CD4-positive, alpha-beta T cell (primary cell): ENCODE results near the gene DICER1. TPM values are rescaled to one million over a fixed set of nuclear protein-coding genes. Genes with fewer than 3 reads are reported as not detected.

Experiments
- ATAC-seq: fragments of 200-7000 bp; cut with Tn5 transposase; one replicate; pipeline ENCODE4 v1.10.0; 2022; ENCODE audit warnings: mild to moderate bottlenecking; ENCODE audit not compliant: poor library complexity
- CTCF ChIA-PET: fragments of 350-600 bp; sonication (Branson Sonifier 250); formaldehyde crosslinking; loops from one replicate; lab custom pipeline; 2021; ENCODE audit warnings: antibody characterized with exemption, inconsistent platforms; lab: Charles Lee
- POLR2A ChIA-PET: fragments of 350-600 bp; sonication (Branson Sonifier 250); formaldehyde crosslinking; loops from one replicate; lab custom pipeline; 2021; ENCODE audit warnings: antibody characterized with exemption, inconsistent platforms; lab: Charles Lee
- DNase-seq, 14 experiments: peaks; one replicate each; pipeline ENCODE4 v3.0.0-alpha.2; 2013 to 2020; ENCODE audit warnings: mixed read lengths in 2 of 14
- H3K27ac ChIP-seq, 2 donors: one replicate each; pipeline versions ENCODE4 v1.5.1 to v1.7.0; 2013; ENCODE audit warnings: low read length in 2 of 2, low read depth in 1 of 2, mild to moderate bottlenecking in 1 of 2
- H3K27me3 ChIP-seq, 2 experiments: 1 replicate in 1 of 2; 2 replicates in 1 of 2; pipeline versions ENCODE4 v1.6.1 to v1.7.0; 2013; ENCODE audit warnings: low read length in 2 of 2, control low read depth in 1 of 2, mild to moderate bottlenecking in 1 of 2, moderate library complexity in 1 of 2; ENCODE audit not compliant: insufficient read depth in 2 of 2, control insufficient read depth in 1 of 2
- H3K36me3 ChIP-seq: one replicate; pipeline ENCODE4 v1.6.1; 2013; ENCODE audit warnings: low read length, control low read depth; ENCODE audit not compliant: insufficient read depth
- H3K4me1 ChIP-seq: one replicate; pipeline ENCODE4 v1.6.1; 2013; ENCODE audit warnings: low read length, control low read depth; ENCODE audit not compliant: insufficient read depth
- H3K4me3 ChIP-seq: one replicate; pipeline ENCODE4 v1.5.1; 2013; ENCODE audit warnings: mild to moderate bottlenecking, low read length, moderate library complexity
- H3K9me3 ChIP-seq, 2 experiments: 1 replicate in 1 of 2; 2 replicates in 1 of 2; pipeline versions ENCODE4 v1.6.1 to v1.7.0; 2013; ENCODE audit warnings: low read length in 2 of 2, mild to moderate bottlenecking in 2 of 2, control low read depth in 1 of 2, moderate library complexity in 1 of 2; ENCODE audit not compliant: control insufficient read depth in 1 of 2, insufficient read depth in 1 of 2
- H3K27ac Mint-ChIP-seq: one replicate; pipeline ENCODE4 v1.8.0; 2020; ENCODE audit warnings: mixed read lengths
- H3K27me3 Mint-ChIP-seq: one replicate; pipeline ENCODE4 v1.8.0; 2021; ENCODE audit warnings: mixed read lengths
- H3K36me3 Mint-ChIP-seq: one replicate; pipeline ENCODE4 v1.8.0; 2021; ENCODE audit warnings: low read depth, mixed read lengths
- H3K4me1 Mint-ChIP-seq: one replicate; pipeline ENCODE4 v1.8.0; 2021; ENCODE audit warnings: low read depth, mixed read lengths
- H3K4me3 Mint-ChIP-seq: one replicate; pipeline ENCODE4 v1.8.0; 2020; ENCODE audit warnings: mild to moderate bottlenecking, mixed read lengths
- H3K9me3 Mint-ChIP-seq: one replicate; pipeline ENCODE4 v1.8.0; 2020; ENCODE audit warnings: mixed read lengths
- CTCF ChIP-seq: fragments of 200-600 bp; IDR thresholded peaks from one replicate; pipeline ENCODE4 v1.8.0; 2022; ENCODE audit warnings: antibody characterized with exemption, mild to moderate bottlenecking
- intact Hi-C, 2 experiments: fragments of 100-400 bp; cut with DNase I in 1 of 2; cut with micrococcal nuclease in 1 of 2; formaldehyde crosslinking; loops; one replicate each; pipeline versions ENCODE4 v1.15.1 to v1.9.0; 2023 to 2025; cut with DNase I, micrococcal nuclease
- total RNA-seq, 174 experiments: library from RNA in 2 of 174; stranded (reverse) in 2 of 174; gene quantifications; one replicate each; pipeline ENCODE4 v1.2.3 and lab custom pipeline; 2021 to 2026

DICER1 gene
- total RNA-seq, 2 experiments from 2014 or later = 53.7 to 66.0 TPM

- CTCF ChIA-PET = no interaction called here
- ATAC-seq = no peak
- TF ChIP-seq CTCF = no peak
- Mint-ChIP-seq H3K4me1 (no peaks in the 10 kb centered on the region), H3K27me3 (peaks cover 42% of the 10 kb centered on the region), H3K9me3 (no peaks in the 10 kb centered on the region), H3K4me3 (no peak overlapping the region), H3K36me3 (no peaks in the 10 kb centered on the region), H3K27ac (no peak overlapping the region)
- no peak overlapping the region for H3K27ac ChIP-seq
- H3K9me3 ChIP-seq = peaks cover 0 to 4% of the 10 kb centered on the region in 2 experiments
- DNase-seq = peak in 1 of 14 experiments; percentile 16
- H3K4me1 ChIP-seq = no peaks in the 10 kb centered on the region
- H3K27me3 ChIP-seq = peaks cover 0 to 5% of the 10 kb centered on the region in 2 experiments
- no peaks in the 10 kb centered on the region for H3K36me3 ChIP-seq
- POLR2A ChIA-PET = no interaction called here
- intact Hi-C loops = no loop called here
- no peak overlapping the region for H3K4me3 ChIP-seq
Measured at GRCh38 chr14:95044463-95045105, 112.7 kb downstream of the DICER1 start.

- Mint-ChIP-seq H3K27ac (no peak overlapping the region), H3K36me3 (no peaks in the 10 kb centered on the region), H3K9me3 (no peaks in the 10 kb centered on the region), H3K27me3 (peaks cover 37% of the 10 kb centered on the region), H3K4me3 (no peak overlapping the region), H3K4me1 (no peaks in the 10 kb centered on the region)
- intact Hi-C loops = no loop called here
- ATAC-seq (no peak), DNase-seq (peak in 1 of 14 experiments; percentile 5)
- POLR2A ChIA-PET = no interaction called here
- H3K4me1 ChIP-seq = no peaks in the 10 kb centered on the region
- no peak overlapping the region for H3K4me3 ChIP-seq
- CTCF ChIA-PET = no interaction called here
- H3K9me3 ChIP-seq = peaks cover 0 to 5% of the 10 kb centered on the region in 2 experiments
- H3K27me3 ChIP-seq = peaks cover 0 to 5% of the 10 kb centered on the region in 2 experiments
- H3K27ac ChIP-seq = no peak overlapping the region
- no peaks in the 10 kb centered on the region for H3K36me3 ChIP-seq
- no peak for TF ChIP-seq CTCF
Measured at GRCh38 chr14:95043732-95044462, 113.4 kb downstream of the DICER1 start.

GRCh38 chr14:95043314-95043713 is 114.0 kb downstream of the DICER1 start:
- peaks cover 37% of the 10 kb centered on the region for H3K27me3 Mint-ChIP-seq
- TF ChIP-seq CTCF = no peak
- Histone ChIP-seq H3K9me3 (peaks cover 0 to 5% of the 10 kb centered on the region in 2 experiments), H3K27ac (no peak overlapping the region), H3K4me1 (no peaks in the 10 kb centered on the region), H3K36me3 (no peaks in the 10 kb centered on the region), H3K27me3 (peaks cover 0 to 7% of the 10 kb centered on the region in 2 experiments), H3K4me3 (no peak overlapping the region)
- no peaks in the 10 kb centered on the region for H3K36me3 Mint-ChIP-seq
- DNase-seq (no peak), ATAC-seq (no peak)
- intact Hi-C loops = no loop called here
- H3K27ac Mint-ChIP-seq = no peak overlapping the region
- no peaks in the 10 kb centered on the region for H3K9me3 Mint-ChIP-seq
- CTCF ChIA-PET = no interaction called here
- no peak overlapping the region for H3K4me3 Mint-ChIP-seq
- POLR2A ChIA-PET = no interaction called here
- H3K4me1 Mint-ChIP-seq = no peaks in the 10 kb centered on the region
